Islet precursor cell (in vitro differentiated cells): ENCODE results near the gene TRIP6.

Experiments used
- DNase-seq: peaks from one replicate; pipeline ENCODE4 v3.0.0-alpha.2; 2018

The TRIP6 gene, protein sequence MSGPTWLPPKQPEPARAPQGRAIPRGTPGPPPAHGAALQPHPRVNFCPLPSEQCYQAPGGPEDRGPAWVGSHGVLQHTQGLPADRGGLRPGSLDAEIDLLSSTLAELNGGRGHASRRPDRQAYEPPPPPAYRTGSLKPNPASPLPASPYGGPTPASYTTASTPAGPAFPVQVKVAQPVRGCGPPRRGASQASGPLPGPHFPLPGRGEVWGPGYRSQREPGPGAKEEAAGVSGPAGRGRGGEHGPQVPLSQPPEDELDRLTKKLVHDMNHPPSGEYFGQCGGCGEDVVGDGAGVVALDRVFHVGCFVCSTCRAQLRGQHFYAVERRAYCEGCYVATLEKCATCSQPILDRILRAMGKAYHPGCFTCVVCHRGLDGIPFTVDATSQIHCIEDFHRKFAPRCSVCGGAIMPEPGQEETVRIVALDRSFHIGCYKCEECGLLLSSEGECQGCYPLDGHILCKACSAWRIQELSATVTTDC

DNA sequence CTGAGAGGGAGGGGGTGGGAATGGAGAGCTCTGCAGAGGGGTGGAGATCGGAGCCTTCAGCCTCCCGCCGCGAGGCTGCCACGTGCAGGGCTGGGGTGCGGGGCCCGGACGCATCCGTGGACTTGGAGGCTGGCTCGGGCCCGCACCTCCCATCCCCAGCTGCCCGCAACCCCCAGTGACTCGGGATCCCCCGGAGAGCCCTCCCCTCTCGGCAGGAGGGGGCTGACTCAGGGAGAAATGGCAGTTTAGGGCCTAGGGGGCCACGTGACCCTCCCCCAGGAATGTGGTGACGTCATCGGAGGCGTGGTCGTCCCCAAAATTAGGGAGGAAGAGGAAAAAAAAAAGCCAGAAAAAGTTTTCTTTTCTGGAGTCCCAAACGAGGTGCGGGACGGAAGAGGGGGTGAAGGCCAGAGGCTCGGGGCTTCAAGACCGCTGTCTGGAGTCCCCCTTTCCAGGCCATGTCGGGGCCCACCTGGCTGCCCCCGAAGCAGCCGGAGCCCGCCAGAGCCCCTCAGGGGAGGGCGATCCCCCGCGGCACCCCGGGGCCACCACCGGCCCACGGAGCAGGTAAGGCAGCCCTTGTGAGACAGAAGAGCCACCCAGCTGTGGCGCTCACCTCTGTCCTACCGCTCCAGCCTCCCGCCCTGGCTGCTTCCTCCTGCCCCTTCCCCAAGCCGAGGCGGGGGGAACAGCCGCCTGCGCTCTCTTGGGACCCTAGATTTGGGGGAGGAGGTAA is at the start of gene TRIP6:
TRIP6 (plus strand) TSS at position 348 of the 736 bp plus-strand sequence; CDS start at position 459, 111 bp downstream.
- DNase-seq = peak; percentile 91

- no peak for DNase-seq
Measured at GRCh38 chr7:100818366-100818765, 48.8 kb upstream of the TRIP6 start.

DNA sequence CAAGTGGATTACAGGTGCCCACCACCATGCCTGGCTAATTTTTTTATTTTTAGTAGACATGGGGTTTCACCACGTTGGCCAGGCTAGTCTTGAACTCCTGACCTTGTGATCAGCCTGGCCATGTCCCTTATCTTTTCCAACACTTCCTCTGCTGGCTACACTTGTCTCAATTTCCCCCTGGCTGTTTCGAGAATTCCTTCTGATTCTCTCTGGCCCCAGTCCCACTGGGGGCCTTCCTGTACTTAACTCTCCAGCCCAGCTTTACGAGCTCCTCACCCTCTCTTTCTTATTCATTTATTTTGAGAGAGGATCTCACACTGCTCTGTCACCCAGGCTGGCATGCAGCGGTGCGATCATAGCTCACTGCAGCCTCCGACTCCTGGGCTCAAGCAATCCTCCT is 48.4 kb upstream of the TRIP6 start:
- no peak for DNase-seq

DNA sequence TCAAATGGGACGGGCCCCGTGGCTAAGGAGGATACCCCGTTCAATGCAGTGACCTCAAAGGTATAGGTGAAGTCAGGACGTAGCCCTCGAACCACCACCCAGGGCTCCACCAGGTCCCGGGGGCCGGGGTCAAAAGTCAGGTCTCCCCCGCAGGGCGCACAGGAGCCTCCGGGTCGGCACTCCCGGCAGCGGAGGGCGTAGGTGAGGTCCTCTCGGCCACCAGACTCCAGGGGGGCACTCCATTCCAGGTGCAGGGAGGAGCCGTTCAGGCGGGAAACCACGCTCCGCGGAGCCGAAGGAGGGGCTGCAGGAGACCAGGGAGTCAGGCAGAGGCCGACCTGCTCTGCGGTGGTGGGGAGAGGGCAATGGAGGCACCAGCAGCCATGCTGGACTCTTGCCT is 47.6 kb upstream of the TRIP6 start:
- no peak for DNase-seq

DNA sequence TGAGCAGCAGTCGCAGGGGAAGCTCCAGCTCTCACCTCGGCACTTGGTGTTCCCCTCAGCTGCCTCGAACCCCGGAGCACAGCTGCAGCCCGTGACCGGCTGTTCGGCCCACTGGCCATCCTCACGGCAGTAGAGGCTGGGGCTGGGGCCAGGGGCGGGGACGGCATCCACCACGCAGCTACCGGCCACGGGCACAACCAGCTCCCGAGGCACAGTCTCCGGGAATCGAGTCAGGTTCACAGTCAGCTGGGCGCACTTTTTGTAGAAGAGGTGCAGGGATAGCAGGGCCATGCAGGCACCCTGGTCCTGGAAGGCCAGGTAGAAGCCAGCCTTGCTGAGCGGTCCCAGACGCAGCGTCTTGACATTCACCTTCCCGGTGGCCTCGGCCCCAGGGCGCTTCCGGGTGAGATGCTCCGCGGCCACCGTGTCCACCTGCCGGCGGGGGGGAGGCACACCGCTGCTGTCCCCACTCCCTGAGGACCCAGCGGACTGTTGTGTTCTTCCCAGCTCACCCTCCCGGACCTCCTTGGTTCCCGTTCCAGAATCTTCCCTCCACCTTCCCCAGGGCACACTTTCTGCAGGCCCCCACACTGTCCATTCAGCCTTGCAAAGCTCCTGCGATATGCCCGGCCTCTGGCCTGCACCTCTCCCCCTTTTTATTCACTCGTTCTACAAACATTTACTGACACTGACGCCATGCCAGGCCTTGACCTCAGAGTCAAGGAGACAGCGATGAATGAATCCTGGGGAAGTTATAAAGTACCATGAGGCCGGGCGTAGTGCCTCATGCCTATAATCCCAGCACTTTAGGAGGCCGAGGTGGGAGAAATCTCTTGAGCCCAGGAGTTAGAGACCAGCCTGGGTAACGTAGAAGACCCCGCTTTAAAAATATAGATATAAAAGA is 44.7 kb upstream of the TRIP6 start:
- no peak for DNase-seq

DNA sequence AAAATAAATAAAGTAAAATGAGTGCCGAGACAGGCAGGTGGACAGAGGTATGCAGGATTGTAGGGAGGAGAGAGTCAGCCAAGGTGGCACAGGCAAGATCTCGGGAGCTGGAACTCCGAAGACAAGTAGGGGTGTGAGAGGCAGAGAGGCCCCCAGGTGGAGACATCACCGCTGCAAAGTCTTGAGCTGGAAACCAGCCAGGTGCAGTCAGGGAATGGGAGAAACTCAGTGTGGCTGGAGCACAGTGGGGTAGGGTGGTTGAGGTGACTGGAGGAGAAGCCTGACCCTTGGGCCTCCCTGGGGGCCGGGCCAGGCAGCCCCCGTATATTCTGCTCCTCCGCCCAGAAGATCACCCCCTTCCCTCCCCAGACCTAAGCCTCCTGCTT is 44.1 kb upstream of the TRIP6 start:
- no peak for DNase-seq

GRCh38 chr7:100823534-100823933 is 43.7 kb upstream of the TRIP6 start:
- no peak for DNase-seq

GRCh38 chr7:100824499-100825214 is 42.5 kb upstream of the TRIP6 start:
- no peak for DNase-seq

- DNase-seq = peak; percentile 80
Measured at GRCh38 chr7:100825215-100825671, 41.9 kb upstream of the TRIP6 start.

- DNase-seq = no peak
Measured at GRCh38 chr7:100825751-100826513, 41.3 kb upstream of the TRIP6 start.

DNA sequence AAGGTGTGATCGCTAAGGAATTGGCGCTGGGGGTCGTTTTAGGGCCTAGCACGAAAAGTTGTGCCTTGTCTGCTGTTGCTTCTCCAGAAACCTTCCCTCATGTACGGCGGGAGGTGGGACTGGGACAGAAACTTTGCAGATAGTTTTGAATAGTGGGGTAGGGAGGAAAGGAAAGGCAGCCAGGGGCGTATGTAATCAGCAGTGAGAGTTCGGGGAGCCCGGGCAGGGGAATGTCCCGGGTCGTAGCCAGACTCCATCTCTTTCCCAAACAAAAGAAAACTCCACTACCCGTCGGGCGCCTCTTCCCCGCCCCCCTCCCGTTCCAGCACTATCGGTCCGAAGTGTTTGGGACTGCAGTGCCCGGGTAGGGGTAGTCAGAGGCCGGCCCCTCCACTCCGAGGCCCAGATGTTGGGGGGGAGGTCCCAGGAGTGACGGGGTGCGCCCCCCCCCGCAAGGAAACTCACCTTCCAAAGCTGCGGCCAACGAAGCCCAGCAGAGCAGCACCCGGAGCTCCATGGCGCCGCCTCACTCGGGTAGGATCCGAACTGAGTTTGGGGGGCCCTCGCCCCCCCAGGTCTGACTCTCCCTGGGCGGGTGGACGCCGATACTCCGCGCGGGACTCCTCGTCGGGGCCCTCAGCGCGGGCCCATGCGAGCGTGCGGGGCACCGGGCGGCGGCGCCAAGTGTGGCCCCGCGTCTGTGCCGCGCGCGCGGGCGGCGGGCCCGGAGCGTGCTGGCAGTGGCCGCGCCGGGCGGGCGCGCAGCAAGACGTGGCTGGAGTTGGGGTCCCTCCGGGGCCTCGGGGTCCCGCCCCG is 40.5 kb upstream of the TRIP6 start:
- peak; percentile 60 for DNase-seq

DNA sequence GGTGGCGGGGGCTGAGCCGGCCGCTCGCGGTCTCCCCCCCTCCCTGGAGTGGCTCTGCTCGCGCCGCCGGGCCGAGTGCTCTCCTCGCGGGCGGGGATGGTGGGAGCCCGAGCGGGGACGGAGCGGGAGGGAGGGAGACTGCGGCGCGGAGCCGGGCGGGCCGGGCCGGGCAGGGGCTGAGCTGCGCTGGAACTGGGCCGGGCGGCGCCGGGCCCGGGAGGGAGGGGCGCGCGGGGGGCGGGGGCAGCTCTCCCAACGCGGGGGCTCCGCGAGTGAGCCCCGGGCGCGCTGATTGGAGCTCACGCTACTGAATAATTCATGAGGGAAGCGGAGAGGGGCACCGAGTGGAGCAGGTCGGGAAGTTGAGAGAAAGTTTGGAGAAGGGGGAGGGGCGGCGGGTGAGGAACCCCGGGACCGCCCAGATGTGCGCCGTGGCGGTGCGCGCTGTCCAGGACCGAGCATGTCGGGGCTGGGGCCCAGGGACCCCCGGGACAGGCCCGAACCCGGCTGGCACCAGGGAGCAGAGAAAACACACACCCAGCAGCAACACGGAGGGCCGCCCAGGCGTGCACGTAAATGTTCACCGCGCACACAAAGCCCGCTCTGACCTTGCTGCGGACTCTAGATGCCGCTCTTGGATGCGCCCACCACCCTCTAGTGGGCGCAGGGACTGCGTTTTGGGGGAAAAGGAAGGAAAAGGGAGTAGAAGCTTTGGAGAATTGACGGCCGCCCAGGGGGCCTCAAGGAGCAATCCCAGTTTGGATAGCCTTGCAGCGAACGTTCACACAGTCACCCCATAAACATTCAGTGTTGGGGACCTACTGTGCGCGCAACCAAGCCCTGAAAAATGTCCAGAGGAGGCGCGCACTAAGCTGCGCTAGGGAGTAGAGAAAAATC is 39.6 kb upstream of the TRIP6 start, which contains the start of gene EPHB4:
EPHB4 (minus strand) TSS at position 194 of the 897 bp plus-strand sequence. CDS start 493 bp downstream, outside the sequence.
- peak; percentile 94 for DNase-seq

- DNase-seq = no peak
Measured at GRCh38 chr7:100829150-100829716, 38.0 kb upstream of the TRIP6 start.

DNA sequence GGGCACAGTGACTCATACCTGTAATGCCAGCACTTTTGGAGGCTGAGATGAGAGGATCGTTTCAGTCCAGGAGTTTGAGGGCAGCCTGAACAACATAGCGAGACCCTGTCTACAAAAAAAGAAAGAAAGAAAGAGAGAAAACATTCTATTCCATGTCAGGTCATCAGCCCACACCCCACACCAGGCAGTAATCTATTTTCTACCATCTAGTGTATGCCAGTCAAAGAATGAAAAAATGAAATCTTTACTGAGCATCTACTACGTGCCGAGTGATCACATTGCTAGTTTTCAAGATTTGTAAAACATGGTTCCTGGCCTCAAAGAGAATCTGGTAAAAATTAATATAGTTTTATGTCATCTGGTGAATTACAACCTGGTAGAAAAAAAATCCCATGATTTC is 36.8 kb upstream of the TRIP6 start:
- no peak for DNase-seq

DNA sequence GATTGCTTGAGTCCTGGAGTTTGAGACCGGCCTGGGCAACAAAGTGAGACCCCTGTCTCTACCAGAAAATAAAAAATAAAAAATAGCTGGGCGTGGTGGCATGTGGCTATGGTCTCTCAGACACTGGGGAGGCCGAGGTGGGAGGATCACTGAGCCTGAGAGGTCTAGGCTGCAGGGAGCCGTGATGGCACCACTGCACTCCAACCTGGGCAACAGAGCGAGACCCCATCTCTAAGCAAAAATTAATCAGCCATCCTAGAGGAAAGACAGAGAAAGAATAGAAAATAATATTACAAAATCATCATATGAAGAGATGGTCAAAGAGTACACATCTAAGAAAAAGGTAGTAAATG is 34.9 kb upstream of the TRIP6 start:
- DNase-seq = no peak

DNA sequence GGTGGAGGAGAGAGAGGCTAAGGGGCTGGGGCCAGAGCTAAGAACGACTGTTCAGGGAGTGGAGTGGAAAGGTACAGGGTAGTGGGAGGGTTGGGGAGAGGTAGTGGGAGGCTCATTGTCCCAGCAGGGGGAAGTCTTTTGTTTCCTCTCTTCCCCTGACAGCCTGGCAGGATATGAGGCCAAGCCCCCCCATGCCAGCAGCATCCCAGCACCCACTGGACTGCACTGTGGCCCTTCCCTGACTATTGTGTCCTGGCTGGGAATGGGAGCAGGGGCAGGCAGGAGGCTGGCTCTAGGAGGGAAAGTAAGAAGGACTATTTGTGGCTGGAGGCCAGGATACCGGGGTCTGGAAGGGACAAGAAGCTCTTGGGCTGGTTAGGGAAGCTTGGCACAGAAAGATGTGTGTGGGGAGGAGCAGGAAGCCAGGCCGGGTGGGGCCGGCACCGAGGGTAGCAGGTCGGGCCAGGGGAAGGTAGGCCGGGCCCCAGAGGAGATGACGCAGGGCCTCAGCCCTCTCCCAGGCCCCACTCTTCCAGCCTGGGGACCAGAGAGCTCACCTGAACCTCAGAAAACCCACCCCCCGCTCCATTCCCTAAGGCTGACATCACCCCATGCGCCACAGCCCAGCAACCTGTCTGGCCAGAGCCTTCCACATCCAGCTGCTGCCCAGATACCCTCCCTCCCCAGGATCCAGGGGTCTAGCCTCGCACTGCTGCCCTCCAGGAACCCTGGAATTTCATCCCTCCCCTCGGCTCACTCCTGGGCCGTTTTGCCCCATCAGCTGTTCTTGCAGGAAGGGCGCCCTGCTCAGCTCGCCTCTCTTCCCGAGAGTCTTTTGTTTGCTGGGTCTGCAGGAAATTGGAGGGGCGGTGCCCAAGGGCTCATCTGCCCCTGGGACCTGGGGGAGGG is 31.0 kb upstream of the TRIP6 start:
- peak; percentile 97 for DNase-seq

- DNase-seq = no peak
Measured at GRCh38 chr7:100836812-100837098, 30.4 kb upstream of the TRIP6 start.
